GM18907 (cell line): ENCODE data around the gene MELTF.

Source experiments
- ATAC-seq: cut with Tn5 transposase; IDR thresholded peaks from one replicate; pipeline ENCODE4 v1.9.1; 2021; ENCODE audit warnings: mild to moderate bottlenecking, moderate library complexity; ENCODE audit not compliant: unreplicated experiment

Gene MELTF

GRCh38 chr3:196995027-196995426, 34.6 kb downstream of the MELTF start:
- no peak for ATAC-seq

- ATAC-seq = no peak
Measured at GRCh38 chr3:196994056-196994455, 35.6 kb downstream of the MELTF start.

- ATAC-seq = no peak
Measured at GRCh38 chr3:196992461-196993065, 37.1 kb downstream of the MELTF start.

- no peak for ATAC-seq
Measured at GRCh38 chr3:196991581-196992460, 37.8 kb downstream of the MELTF start.

GRCh38 chr3:196990601-196991007, 39.0 kb downstream of the MELTF start:
- no peak for ATAC-seq

- ATAC-seq = no peak
Measured at GRCh38 chr3:196989721-196990262, 39.8 kb downstream of the MELTF start.

GRCh38 chr3:196988241-196989029, 41.2 kb downstream of the MELTF start:
- ATAC-seq = no peak

- ATAC-seq = no peak
Measured at GRCh38 chr3:196987022-196987421, 42.6 kb downstream of the MELTF start.

- no peak for ATAC-seq
Measured at GRCh38 chr3:196985954-196986885, 43.4 kb downstream of the MELTF start.

- ATAC-seq = no peak
Measured at GRCh38 chr3:196985298-196985697, 44.3 kb downstream of the MELTF start.

- ATAC-seq = no peak
Measured at GRCh38 chr3:196983186-196983585, 46.4 kb downstream of the MELTF start.

- ATAC-seq = no peak
Measured at GRCh38 chr3:196981657-196982056, 48.0 kb downstream of the MELTF start.

GRCh38 chr3:196979545-196979944, 50.1 kb downstream of the MELTF start:
- no peak for ATAC-seq

GRCh38 chr3:196976941-196977340, 52.7 kb downstream of the MELTF start:
- ATAC-seq = no peak

GRCh38 chr3:196975349-196975748, 54.3 kb downstream of the MELTF start:
- ATAC-seq = no peak

GRCh38 chr3:196974661-196975060, 55.0 kb downstream of the MELTF start:
- ATAC-seq = no peak

- no peak for ATAC-seq
Measured at GRCh38 chr3:196971094-196971698, 58.4 kb downstream of the MELTF start.

GRCh38 chr3:196970547-196971093, 59.0 kb downstream of the MELTF start:
- no peak for ATAC-seq
